Measurements from ENCODE around the gene RALGAPA2.

- no peak for TF ChIP-seq EZH2 (IDR thresholded peaks at IDR 0.05; ENCODE audit: borderline replicate concordance, low read depth, low read length, severe bottlenecking)
- TF ChIP-seq, protein P1, sequence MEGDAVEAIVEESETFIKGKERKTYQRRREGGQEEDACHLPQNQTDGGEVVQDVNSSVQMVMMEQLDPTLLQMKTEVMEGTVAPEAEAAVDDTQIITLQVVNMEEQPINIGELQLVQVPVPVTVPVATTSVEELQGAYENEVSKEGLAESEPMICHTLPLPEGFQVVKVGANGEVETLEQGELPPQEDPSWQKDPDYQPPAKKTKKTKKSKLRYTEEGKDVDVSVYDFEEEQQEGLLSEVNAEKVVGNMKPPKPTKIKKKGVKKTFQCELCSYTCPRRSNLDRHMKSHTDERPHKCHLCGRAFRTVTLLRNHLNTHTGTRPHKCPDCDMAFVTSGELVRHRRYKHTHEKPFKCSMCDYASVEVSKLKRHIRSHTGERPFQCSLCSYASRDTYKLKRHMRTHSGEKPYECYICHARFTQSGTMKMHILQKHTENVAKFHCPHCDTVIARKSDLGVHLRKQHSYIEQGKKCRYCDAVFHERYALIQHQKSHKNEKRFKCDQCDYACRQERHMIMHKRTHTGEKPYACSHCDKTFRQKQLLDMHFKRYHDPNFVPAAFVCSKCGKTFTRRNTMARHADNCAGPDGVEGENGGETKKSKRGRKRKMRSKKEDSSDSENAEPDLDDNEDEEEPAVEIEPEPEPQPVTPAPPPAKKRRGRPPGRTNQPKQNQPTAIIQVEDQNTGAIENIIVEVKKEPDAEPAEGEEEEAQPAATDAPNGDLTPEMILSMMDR (IDR thresholded peaks at IDR 0.05; ENCODE audit: extremely low read depth in 1 of 2, insufficient read depth in 1 of 2, low read depth in 1 of 2, low read length in 2 of 2), result no peak
- no peak for TF ChIP-seq GATA2 (IDR thresholded peaks at IDR 0.05; ENCODE audit: insufficient read depth, insufficient read length, low read depth, low read length)
- no peak for TF ChIP-seq FOS (IDR thresholded peaks at IDR 0.05; ENCODE audit: borderline replicate concordance, insufficient read depth, low read length)
- no peak for TF ChIP-seq POLR2AphosphoS5 (IDR thresholded peaks at IDR 0.05; ENCODE audit: insufficient read depth, low read depth, low read length)
- TF ChIP-seq JUN (IDR thresholded peaks at IDR 0.05; ENCODE audit: borderline replicate concordance, insufficient read depth, insufficient read length, low read depth), result no peak
These were observed 254.9 kb downstream of the RALGAPA2 start for GRCh38 chr20:20457392-20458126.

Measured in endothelial cell of umbilical vein (primary cell).